IMR-90 (cell line): Measurements from ENCODE around the gene CALHM3.

ENCODE experiments used
- TF ChIP-seq, protein P1 (sequence below): fragments of 150-350 bp; IDR thresholded peaks from 2 replicates; pipeline ENCODE4 v1.6.1; 2016; ENCODE audit warnings: low read depth, mild to moderate bottlenecking, low read length, moderate library complexity, borderline replicate concordance
- TF ChIP-seq, protein P2 (sequence below): fragments of 150-350 bp; IDR thresholded peaks from 2 replicates; pipeline ENCODE4 v1.6.1; 2017; ENCODE audit warnings: mild to moderate bottlenecking, antibody characterized with exemption, low read length, low read depth

DNA sequence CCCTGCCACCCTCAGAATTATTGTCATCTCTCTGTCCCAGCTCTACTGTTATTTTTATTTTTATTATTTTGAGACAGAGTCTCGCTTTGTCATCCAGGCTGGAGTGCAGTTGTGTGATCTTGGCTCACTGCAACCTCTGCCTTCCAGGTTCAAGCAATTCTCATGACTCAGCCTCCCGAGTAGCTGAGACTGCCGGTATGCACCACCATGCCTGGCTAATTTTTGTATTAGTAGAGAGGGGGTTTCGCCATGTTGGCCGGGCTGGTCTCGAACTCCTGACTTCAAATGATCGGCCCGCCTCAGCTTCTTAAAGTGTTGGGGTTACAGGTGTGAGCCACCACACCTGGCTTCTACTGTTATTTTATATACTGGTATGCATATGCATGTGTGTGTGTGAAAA is 37.8 kb downstream of the CALHM3 start:
- TF ChIP-seq, protein P1, sequence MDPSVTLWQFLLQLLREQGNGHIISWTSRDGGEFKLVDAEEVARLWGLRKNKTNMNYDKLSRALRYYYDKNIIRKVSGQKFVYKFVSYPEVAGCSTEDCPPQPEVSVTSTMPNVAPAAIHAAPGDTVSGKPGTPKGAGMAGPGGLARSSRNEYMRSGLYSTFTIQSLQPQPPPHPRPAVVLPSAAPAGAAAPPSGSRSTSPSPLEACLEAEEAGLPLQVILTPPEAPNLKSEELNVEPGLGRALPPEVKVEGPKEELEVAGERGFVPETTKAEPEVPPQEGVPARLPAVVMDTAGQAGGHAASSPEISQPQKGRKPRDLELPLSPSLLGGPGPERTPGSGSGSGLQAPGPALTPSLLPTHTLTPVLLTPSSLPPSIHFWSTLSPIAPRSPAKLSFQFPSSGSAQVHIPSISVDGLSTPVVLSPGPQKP: no peak
- TF ChIP-seq, protein P2, sequence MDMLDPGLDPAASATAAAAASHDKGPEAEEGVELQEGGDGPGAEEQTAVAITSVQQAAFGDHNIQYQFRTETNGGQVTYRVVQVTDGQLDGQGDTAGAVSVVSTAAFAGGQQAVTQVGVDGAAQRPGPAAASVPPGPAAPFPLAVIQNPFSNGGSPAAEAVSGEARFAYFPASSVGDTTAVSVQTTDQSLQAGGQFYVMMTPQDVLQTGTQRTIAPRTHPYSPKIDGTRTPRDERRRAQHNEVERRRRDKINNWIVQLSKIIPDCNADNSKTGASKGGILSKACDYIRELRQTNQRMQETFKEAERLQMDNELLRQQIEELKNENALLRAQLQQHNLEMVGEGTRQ: no peak
